ENCODE measurements around the gene ZBTB7C.

Gene ZBTB7C

GRCh38 chr18:48064978-48065600 lies 344.1 kb downstream of the ZBTB7C start:
- peak; percentile 27 for DNase-seq (ENCODE audit: low read depth)
- no peak overlapping the region for H3K4me3 ChIP-seq (ENCODE audit: low read length)
- TF ChIP-seq CTCF (IDR thresholded peaks at IDR 0.05; ENCODE audit: insufficient read depth, low read depth, low read length, missing control alignments), result no peak

GRCh38 chr18:48061781-48062570 lies 347.2 kb downstream of the ZBTB7C start:
- peak; percentile 63 for DNase-seq (ENCODE audit: low read depth)
- H3K4me3 ChIP-seq (ENCODE audit: low read length), result no peak overlapping the region
- TF ChIP-seq CTCF (IDR thresholded peaks at IDR 0.05; ENCODE audit: insufficient read depth, low read depth, low read length, missing control alignments), result no peak

- no peak for TF ChIP-seq CTCF (IDR thresholded peaks at IDR 0.05; ENCODE audit: insufficient read depth, low read depth, low read length, missing control alignments)
- no peak for DNase-seq (ENCODE audit: low read depth)
- no peak overlapping the region for H3K4me3 ChIP-seq (ENCODE audit: low read length)
These were observed 348.2 kb downstream of the ZBTB7C start for GRCh38 chr18:48060970-48061369.

GRCh38 chr18:48060346-48060745 lies 348.8 kb downstream of the ZBTB7C start:
- no peak for DNase-seq (ENCODE audit: low read depth)
- H3K4me3 ChIP-seq (ENCODE audit: low read length), result no peak overlapping the region
- no peak for TF ChIP-seq CTCF (IDR thresholded peaks at IDR 0.05; ENCODE audit: insufficient read depth, low read depth, low read length, missing control alignments)

GRCh38 chr18:48059455-48060010 lies 349.6 kb downstream of the ZBTB7C start:
- no peak overlapping the region for H3K4me3 ChIP-seq (ENCODE audit: low read length)
- no peak for TF ChIP-seq CTCF (IDR thresholded peaks at IDR 0.05; ENCODE audit: insufficient read depth, low read depth, low read length, missing control alignments)
- no peak for DNase-seq (ENCODE audit: low read depth)

GRCh38 chr18:48058486-48058885 lies 350.7 kb downstream of the ZBTB7C start:
- H3K4me3 ChIP-seq (ENCODE audit: low read length), result no peak overlapping the region
- no peak for DNase-seq (ENCODE audit: low read depth)
- no peak for TF ChIP-seq CTCF (IDR thresholded peaks at IDR 0.05; ENCODE audit: insufficient read depth, low read depth, low read length, missing control alignments)
